D721Med (cell line): Measurements from ENCODE around the gene ANKRD34B.

ENCODE experiments used
- DNase-seq: peaks from one replicate; pipeline ENCODE4 v3.0.0; 2011; ENCODE audit warnings: low spot score; ENCODE audit not compliant: insufficient read length
- FAIRE-seq: peaks from 2 replicates; lab custom pipeline; 2011; peaks lifted over from hg19 to GRCh38; lab: Jason Lieb, UNC
- TF ChIP-seq, protein P1 (sequence below): IDR thresholded peaks from 2 replicates; pipeline ENCODE4 v1.5.1; 2012; ENCODE audit warnings: mild to moderate bottlenecking, control low read depth; ENCODE audit not compliant: insufficient read depth; ENCODE audit errors: missing control alignments

Gene ANKRD34B

DNA sequence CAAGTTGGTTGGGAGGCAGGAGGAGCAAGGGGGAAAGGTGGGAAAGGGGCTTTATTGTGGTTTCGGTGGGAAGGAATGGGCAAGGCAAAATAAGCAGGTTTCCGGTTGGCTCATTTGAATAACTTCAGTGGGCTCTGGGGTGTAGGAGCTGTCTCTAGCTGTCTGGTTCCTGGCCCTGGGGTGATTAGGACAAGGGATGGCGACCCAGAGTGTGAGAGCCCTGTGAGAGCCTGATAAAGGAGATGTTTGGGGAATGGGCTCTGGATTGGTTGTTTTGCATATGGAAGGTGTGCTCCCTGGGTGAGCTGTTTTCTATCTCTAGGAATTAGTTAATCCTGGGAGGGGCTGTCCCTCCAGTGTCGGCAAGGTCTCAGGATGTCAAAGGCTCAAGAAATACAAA, 15.4 kb downstream of the ANKRD34B start:
- TF ChIP-seq, protein P1, sequence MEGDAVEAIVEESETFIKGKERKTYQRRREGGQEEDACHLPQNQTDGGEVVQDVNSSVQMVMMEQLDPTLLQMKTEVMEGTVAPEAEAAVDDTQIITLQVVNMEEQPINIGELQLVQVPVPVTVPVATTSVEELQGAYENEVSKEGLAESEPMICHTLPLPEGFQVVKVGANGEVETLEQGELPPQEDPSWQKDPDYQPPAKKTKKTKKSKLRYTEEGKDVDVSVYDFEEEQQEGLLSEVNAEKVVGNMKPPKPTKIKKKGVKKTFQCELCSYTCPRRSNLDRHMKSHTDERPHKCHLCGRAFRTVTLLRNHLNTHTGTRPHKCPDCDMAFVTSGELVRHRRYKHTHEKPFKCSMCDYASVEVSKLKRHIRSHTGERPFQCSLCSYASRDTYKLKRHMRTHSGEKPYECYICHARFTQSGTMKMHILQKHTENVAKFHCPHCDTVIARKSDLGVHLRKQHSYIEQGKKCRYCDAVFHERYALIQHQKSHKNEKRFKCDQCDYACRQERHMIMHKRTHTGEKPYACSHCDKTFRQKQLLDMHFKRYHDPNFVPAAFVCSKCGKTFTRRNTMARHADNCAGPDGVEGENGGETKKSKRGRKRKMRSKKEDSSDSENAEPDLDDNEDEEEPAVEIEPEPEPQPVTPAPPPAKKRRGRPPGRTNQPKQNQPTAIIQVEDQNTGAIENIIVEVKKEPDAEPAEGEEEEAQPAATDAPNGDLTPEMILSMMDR = no peak
- DNase-seq (no peak), FAIRE-seq (no peak)

DNA sequence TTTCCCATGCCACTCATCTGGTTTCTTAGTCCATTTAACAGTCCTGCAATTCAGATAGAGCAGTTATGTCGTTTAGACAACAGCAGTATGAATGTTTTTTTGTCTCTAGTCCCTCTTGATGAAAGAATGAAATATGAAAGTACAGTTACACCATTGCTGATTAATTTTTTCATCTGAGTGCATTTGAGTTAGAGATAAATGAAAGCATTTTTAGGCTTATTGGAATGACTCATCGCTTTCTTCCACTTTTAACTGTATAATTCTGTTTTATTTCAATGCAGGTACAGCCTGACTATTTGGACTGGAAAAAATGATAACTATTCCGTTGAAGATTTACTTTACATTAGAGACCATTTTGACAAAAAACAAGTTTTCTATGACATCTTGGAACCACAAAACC, 28.7 kb downstream of the ANKRD34B start:
- DNase-seq = no peak
- TF ChIP-seq, protein P1 = no peak
- no peak for FAIRE-seq

DNA sequence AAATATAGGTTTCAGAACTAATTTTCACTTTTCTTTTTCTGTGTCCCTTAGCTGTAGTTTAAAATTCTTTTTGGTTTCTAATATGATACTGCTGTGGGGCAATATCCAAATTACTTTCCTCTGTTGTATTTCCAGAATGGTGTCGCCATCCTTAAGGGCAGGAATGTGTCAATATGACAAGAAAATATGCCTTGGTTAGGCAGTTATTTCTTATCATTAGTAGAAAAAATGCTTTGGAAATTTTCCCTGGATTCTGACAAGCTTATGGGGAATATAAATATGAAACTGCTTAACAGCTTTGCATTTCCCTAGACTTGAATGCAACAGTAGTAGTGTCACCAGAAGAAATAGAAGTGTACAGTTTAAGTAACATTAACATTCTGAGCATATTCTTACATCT, 29.4 kb downstream of the ANKRD34B start:
- DNase-seq (no peak), FAIRE-seq (no peak)
- TF ChIP-seq, protein P1 = no peak

DNA sequence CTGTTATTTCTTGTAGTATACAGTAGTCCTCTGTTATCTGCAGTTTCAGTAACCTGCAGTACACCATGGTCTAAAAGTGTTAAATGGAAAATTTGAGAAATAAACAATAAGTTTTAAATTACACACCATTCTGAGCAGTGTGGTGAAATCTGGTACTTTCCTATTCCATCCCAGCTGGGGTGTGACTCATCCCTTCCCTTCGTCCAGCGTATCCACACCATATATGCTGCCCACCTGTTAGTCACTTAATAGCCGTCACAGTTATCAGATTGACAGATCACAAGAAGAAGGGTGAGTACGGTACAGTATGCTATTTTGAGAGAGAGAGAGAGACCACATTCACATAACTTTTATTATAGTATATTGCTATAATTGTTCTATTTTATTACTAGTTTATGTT, 53.3 kb downstream of the ANKRD34B start:
- DNase-seq (no peak), FAIRE-seq (no peak)
- TF ChIP-seq, protein P1 = no peak

DNA sequence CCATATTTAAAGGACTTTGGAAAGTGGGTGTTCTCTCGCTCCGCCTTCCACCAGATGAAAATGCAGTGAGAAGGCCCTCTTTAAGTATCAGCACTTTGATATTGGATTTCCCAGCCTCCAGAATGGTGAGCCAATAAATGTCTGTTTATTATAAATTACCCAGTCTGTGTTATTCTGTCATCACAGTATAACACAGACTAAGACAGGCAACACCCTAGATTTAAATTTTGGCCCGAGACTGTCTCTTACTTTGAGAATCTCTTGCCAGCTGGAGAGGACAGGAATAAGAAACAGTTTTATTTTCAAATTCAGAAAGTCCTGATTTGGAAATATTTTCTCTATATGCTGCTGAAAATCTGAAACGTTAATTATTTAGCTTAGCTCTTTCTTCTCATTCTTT, 60.7 kb downstream of the ANKRD34B start:
- DNase-seq (no peak), FAIRE-seq (no peak)
- TF ChIP-seq, protein P1 = no peak

DNA sequence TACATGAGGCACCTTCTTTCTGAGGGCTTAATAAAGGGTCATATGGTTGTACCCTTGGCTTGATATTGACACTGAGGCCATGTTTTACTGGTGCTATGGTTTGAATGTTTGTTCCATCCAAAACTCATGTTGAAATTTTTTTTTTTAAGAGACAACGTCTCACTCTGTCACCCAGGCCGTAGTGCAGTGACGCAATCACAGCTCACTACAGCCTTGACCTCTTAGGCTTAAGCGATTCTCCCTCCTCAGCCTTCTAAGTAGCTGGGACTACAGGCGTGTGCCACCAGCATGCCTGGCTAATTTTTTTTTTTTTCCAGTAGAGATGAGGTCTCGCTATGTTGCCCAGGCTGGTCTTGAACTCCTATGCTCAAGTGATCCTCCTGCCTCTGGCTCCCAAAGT, 61.2 kb downstream of the ANKRD34B start:
- DNase-seq = no peak
- FAIRE-seq = no peak
- TF ChIP-seq, protein P1 = no peak

DNA sequence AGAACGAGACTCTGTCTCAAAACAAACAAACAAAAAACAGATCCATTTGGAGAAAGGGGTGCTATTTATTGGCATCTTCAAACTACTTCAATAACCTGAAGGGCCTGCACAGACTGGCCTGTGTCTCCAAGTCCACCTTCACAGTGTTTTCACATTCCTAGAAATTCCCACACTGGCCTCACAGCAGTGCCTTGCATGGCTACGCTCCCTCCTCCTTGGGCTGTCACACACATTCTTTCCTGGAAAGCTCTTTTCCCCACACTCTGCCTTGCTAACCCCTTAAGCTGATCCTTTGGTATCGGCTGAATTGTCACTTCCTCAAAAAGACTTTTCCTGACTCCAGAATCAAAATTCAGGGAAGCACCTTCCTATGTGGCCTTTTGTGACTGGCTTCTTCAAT, 62.4 kb downstream of the ANKRD34B start:
- no peak for FAIRE-seq
- TF ChIP-seq, protein P1 = no peak
- no peak for DNase-seq
